Measurements from ENCODE around the gene SIGLEC1. TPM values are rescaled to one million over a fixed set of nuclear protein-coding genes. Genes with fewer than 3 reads are reported as not detected.
A peak's percentile ranks its signal among the peaks of the same experiment; 100 is the strongest.

Gene SIGLEC1
- total and polyA plus RNA-seq, 10 of the 15 experiments (the other 5 are each of a cell fraction or from before 2014, with no cell fraction given): 0.05 TPM; not detected in 9

DNA sequence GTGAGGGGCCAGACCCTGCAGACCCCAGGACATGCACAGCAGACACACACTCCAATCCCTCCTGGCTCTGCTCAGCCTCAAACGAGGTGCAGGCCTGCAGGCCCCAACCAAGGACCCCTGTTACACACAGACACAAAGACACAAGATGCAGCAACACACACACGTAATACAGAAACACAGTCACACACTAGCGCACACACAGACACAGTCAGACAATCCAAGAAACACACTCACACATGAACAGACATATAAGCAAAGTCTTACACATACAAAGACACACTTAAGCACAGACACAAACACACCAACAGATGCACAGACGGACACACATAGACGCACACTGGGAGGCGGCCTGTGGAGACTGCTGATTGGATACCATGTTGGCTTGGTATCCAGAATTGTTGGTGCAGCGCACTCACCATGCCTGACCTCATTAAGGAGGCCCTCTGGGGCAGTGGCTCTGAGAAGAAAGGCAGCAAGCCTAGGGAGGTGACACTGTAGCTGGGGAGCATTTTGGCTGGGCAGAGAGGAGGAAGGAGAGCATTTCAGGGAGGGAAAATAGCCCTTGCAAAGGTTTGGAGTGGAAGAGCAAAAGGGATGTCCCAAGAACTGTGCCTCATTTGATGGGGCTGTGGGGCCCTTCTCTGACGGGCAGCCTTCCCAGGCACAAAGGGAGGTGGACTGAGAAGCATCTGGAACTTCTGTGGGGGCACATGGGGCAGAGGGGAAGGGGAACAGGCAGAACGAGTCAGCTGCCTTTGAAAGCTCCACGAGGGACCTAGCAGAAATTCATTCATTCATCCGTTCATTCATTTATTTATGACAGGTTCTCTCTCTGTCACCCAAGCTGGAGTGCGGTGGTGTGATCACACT, 18.6 kb upstream of the SIGLEC1 start:
- no peaks in the 10 kb centered on the region for H4K20me1 ChIP-seq (ENCODE audit: control insufficient read depth, insufficient read depth)
- no peak for TF ChIP-seq CBX5 (IDR thresholded peaks at IDR 0.05; ENCODE audit: low read depth)
- TF ChIP-seq, protein P1, sequence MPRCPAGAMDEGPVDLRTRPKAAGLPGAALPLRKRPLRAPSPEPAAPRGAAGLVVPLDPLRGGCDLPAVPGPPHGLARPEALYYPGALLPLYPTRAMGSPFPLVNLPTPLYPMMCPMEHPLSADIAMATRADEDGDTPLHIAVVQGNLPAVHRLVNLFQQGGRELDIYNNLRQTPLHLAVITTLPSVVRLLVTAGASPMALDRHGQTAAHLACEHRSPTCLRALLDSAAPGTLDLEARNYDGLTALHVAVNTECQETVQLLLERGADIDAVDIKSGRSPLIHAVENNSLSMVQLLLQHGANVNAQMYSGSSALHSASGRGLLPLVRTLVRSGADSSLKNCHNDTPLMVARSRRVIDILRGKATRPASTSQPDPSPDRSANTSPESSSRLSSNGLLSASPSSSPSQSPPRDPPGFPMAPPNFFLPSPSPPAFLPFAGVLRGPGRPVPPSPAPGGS (IDR thresholded peaks at IDR 0.05; ENCODE audit: borderline replicate concordance, insufficient read depth, low read depth, low read length, poor library complexity, severe bottlenecking): peak; percentile 61
- TF ChIP-seq, protein P2, sequence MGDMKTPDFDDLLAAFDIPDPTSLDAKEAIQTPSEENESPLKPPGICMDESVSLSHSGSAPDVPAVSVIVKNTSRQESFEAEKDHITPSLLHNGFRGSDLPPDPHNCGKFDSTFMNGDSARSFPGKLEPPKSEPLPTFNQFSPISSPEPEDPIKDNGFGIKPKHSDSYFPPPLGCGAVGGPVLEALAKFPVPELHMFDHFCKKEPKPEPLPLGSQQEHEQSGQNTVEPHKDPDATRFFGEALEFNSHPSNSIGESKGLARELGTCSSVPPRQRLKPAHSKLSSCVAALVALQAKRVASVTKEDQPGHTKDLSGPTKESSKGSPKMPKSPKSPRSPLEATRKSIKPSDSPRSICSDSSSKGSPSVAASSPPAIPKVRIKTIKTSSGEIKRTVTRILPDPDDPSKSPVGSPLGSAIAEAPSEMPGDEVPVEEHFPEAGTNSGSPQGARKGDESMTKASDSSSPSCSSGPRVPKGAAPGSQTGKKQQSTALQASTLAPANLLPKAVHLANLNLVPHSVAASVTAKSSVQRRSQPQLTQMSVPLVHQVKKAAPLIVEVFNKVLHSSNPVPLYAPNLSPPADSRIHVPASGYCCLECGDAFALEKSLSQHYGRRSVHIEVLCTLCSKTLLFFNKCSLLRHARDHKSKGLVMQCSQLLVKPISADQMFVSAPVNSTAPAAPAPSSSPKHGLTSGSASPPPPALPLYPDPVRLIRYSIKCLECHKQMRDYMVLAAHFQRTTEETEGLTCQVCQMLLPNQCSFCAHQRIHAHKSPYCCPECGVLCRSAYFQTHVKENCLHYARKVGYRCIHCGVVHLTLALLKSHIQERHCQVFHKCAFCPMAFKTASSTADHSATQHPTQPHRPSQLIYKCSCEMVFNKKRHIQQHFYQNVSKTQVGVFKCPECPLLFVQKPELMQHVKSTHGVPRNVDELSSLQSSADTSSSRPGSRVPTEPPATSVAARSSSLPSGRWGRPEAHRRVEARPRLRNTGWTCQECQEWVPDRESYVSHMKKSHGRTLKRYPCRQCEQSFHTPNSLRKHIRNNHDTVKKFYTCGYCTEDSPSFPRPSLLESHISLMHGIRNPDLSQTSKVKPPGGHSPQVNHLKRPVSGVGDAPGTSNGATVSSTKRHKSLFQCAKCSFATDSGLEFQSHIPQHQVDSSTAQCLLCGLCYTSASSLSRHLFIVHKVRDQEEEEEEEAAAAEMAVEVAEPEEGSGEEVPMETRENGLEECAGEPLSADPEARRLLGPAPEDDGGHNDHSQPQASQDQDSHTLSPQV (IDR thresholded peaks at IDR 0.05): no peak
- TF ChIP-seq, protein P3, sequence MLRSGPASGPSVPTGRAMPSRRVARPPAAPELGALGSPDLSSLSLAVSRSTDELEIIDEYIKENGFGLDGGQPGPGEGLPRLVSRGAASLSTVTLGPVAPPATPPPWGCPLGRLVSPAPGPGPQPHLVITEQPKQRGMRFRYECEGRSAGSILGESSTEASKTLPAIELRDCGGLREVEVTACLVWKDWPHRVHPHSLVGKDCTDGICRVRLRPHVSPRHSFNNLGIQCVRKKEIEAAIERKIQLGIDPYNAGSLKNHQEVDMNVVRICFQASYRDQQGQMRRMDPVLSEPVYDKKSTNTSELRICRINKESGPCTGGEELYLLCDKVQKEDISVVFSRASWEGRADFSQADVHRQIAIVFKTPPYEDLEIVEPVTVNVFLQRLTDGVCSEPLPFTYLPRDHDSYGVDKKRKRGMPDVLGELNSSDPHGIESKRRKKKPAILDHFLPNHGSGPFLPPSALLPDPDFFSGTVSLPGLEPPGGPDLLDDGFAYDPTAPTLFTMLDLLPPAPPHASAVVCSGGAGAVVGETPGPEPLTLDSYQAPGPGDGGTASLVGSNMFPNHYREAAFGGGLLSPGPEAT (IDR thresholded peaks at IDR 0.05; ENCODE audit: low read depth): no peak
- TF ChIP-seq ATF7 (IDR thresholded peaks at IDR 0.05; ENCODE audit: low read depth): no peak
- no peak for TF ChIP-seq MTA2 (IDR thresholded peaks at IDR 0.05; ENCODE audit: low read depth)
- no peak; the same call in 1 of the 3 replicates for ATAC-seq
- no peaks in the 10 kb centered on the region for H3K79me2 ChIP-seq (ENCODE audit: control insufficient read depth, insufficient read depth, low read length)
- no peak for DNase-seq (ENCODE audit: low read depth, low spot score)
- H3K36me3 ChIP-seq (ENCODE audit: control insufficient read depth in 2 of 2, insufficient read depth in 2 of 2, low read length in 1 of 2): no peaks in the 10 kb centered on the region
- no peak overlapping the region for H3K27ac ChIP-seq (ENCODE audit: control insufficient read depth, insufficient read depth)
- H2AFZ ChIP-seq (ENCODE audit: control insufficient read depth, low read depth, low read length): no peak overlapping the region
- 32% methylated on average over 12 of the region's 12 CpGs for WGBS (ENCODE audit: insufficient coverage, insufficient replicate concordance, low lambda C conversion rate, missing lambda C conversion rate)
- ChIA-PET CTCF (interaction anchor here (0.7 kb wide), 1 partner anchor 90 kb away, joined by 3 read pairs; the partner anchor contains the start of gene AP5S1), RAD21 (ENCODE audit: unreplicated experiment) (no interaction called here), SMC1A (ENCODE audit: uncharacterized antibody, unreplicated experiment) (no interaction called here), POLR2A (no interaction called here)
- in situ Hi-C loops (cut with MboI) (no loop called here), intact Hi-C loops (cut with micrococcal nuclease; ENCODE audit: unreplicated experiment) (no loop called here)
- H3K9me3 ChIP-seq (replicated peaks; ENCODE audit: control insufficient read depth, insufficient read depth, low read length): no peaks in the 10 kb centered on the region
- H3K27me3 ChIP-seq (replicated peaks in 1 of 2; ENCODE audit: control insufficient read depth in 2 of 2, insufficient read depth in 2 of 2, low read length in 1 of 2): peaks cover 1 to 4% of the 10 kb centered on the region in 2 experiments; a peak in 1 of 4 replicates
- no peak overlapping the region for H3K4me2 ChIP-seq (ENCODE audit: control insufficient read depth, insufficient read depth)
- no peak overlapping the region for H3K4me3 ChIP-seq
- H3K9ac ChIP-seq (ENCODE audit: control insufficient read depth, insufficient read depth, low read length): no peak overlapping the region
- no TSS peak for BruUV-seq (replicated peaks)
- no peak for FAIRE-seq
- H3K4me1 ChIP-seq (ENCODE audit: control insufficient read depth, insufficient read depth, low read length): no peaks in the 10 kb centered on the region
